Transverse colon (tissue), 4 donors: Measurements from ENCODE around the gene GALM. TPM values are rescaled to one million over a fixed set of nuclear protein-coding genes. Genes with fewer than 3 reads are reported as not detected.
A peak's percentile ranks its signal among the peaks of the same experiment; 100 is the strongest.

Source experiments
- DNase-seq: peaks from one replicate; pipeline ENCODE4 v3.0.0-alpha.2; 2019
- H3K27ac ChIP-seq, 4 donors: fragments of 200-600 bp; sonication (generic); 2 replicates each; pipeline ENCODE4 v1.5.1; 2016 to 2018; ENCODE audit warnings: inconsistent platforms in 4 of 4
- H3K27me3 ChIP-seq: fragments of 200-600 bp; sonication (generic); 2 replicates; pipeline ENCODE4 v1.5.1; 2017; ENCODE audit warnings: inconsistent platforms
- H3K36me3 ChIP-seq, 4 donors: fragments of 200-600 bp; sonication (generic); 2 replicates each; pipeline ENCODE4 v1.5.1; 2017 to 2019; ENCODE audit warnings: inconsistent platforms in 4 of 4
- H3K4me1 ChIP-seq, 4 donors: fragments of 200-600 bp; sonication (generic); 2 replicates each; pipeline ENCODE4 v1.5.1; 2017 to 2020; ENCODE audit warnings: inconsistent platforms in 4 of 4
- H3K4me3 ChIP-seq, 4 donors: fragments of 200-600 bp; sonication (generic); 1 replicate in 1 of 4; 2 replicates in 3 of 4; pipeline versions ENCODE4 v1.5.1 to v1.6.1; 2017 to 2019; ENCODE audit warnings: inconsistent platforms in 4 of 4
- H3K9me3 ChIP-seq, 2 donors: fragments of 200-600 bp; sonication (generic); 2 replicates each; pipeline ENCODE4 v1.5.1; 2017 to 2019; ENCODE audit warnings: inconsistent platforms in 2 of 2
- EP300 ChIP-seq: sonication (generic); formaldehyde crosslinking; IDR thresholded peaks from one replicate; pipeline ENCODE4 v1.6.1; 2017; ENCODE audit warnings: antibody characterized with exemption, low read depth
- POLR2A ChIP-seq: fragments of 450-650 bp; IDR thresholded peaks from one replicate; pipeline ENCODE4 v1.6.1; 2016; ENCODE audit warnings: antibody characterized with exemption, mild to moderate bottlenecking, moderate library complexity
- POLR2AphosphoS5 ChIP-seq, 3 donors: sonication (generic); formaldehyde crosslinking; IDR thresholded peaks; one replicate each; pipeline ENCODE4 v1.6.1; 2016; ENCODE audit warnings: antibody characterized with exemption in 3 of 3
- WGBS, 2 donors: methylation state at CpG; one replicate each; pipeline ENCODE4 v1.1.5; 2018; ENCODE audit warnings: low coverage in 1 of 2; 5-methylcytosine and 5-hydroxymethylcytosine counted together
- in situ Hi-C, 4 donors: fragments of 200-750 bp; cut with MboI; loops; one replicate each; pipeline versions ENCODE4 v1.15.0 to v1.15.1; 2017; ENCODE audit warnings: low sequenced_read_pairs in 3 of 4, low pct_ligation_motif_present in 1 of 4, low pct_unique_long_range_greater_than_20kb in 1 of 4
- intact Hi-C: fragments of 100-400 bp; cut with DNase I; formaldehyde crosslinking; loops from one replicate; pipeline ENCODE4 v1.15.1; 2023; ENCODE audit warnings: low total_unique reads
- total RNA-seq, 4 donors: library from RNA; depleted of rRNA; stranded (reverse); fragments of >200 nt; gene quantifications; one replicate each; pipeline ENCODE4 v1.1.0, GENCODE V29; 2016
- TF ChIP-seq, protein P1 (sequence below), 5 experiments: fragments of 200-600 bp in 3 of 5; fragments of 450-650 bp in 2 of 5; sonication (generic) in 3 of 5; IDR thresholded peaks; 1 replicate in 2 of 5; 2 replicates in 3 of 5; pipeline ENCODE4 v1.5.1; 2016 to 2017; ENCODE audit warnings: antibody characterized with exemption in 5 of 5, inconsistent platforms in 3 of 5, mild to moderate bottlenecking in 2 of 5, moderate library complexity in 1 of 5

GALM gene
- total RNA-seq, 4 donors from 2014 or later: 35.5 to 80.6 (median 70.9) TPM

GRCh38 chr2:38750011-38750890 lies 84.3 kb downstream of the GALM start:
- in situ Hi-C loops (no loop called here), intact Hi-C loops (no loop called here)
- Histone ChIP-seq H3K4me3 (peak overlapping the region; percentile 75 to 90 (median 78)), H3K9me3 (no peaks in the 10 kb centered on the region), H3K4me1 (peaks cover 22 to 53% (median 40%) of the 10 kb centered on the region in 4 donors), H3K27me3 (no peaks in the 10 kb centered on the region), H3K27ac (peak overlapping the region; percentile 97 to 99 (median 98)), H3K36me3 (peaks cover 0 to 42% (median 20%) of the 10 kb centered on the region in 4 donors)
- WGBS, 2 donors: 0 to 1% methylated on average over 6 to 59 of the region's 59 CpGs
- TF ChIP-seq EP300 (no peak), POLR2AphosphoS5 (IDR thresholded peaks at IDR 0.05) (peak in 1 of 3 donors; percentile 51)
- TF ChIP-seq, protein P1, sequence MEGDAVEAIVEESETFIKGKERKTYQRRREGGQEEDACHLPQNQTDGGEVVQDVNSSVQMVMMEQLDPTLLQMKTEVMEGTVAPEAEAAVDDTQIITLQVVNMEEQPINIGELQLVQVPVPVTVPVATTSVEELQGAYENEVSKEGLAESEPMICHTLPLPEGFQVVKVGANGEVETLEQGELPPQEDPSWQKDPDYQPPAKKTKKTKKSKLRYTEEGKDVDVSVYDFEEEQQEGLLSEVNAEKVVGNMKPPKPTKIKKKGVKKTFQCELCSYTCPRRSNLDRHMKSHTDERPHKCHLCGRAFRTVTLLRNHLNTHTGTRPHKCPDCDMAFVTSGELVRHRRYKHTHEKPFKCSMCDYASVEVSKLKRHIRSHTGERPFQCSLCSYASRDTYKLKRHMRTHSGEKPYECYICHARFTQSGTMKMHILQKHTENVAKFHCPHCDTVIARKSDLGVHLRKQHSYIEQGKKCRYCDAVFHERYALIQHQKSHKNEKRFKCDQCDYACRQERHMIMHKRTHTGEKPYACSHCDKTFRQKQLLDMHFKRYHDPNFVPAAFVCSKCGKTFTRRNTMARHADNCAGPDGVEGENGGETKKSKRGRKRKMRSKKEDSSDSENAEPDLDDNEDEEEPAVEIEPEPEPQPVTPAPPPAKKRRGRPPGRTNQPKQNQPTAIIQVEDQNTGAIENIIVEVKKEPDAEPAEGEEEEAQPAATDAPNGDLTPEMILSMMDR (IDR thresholded peaks at IDR 0.05): no peak
- peak; percentile 72 for DNase-seq

DNA sequence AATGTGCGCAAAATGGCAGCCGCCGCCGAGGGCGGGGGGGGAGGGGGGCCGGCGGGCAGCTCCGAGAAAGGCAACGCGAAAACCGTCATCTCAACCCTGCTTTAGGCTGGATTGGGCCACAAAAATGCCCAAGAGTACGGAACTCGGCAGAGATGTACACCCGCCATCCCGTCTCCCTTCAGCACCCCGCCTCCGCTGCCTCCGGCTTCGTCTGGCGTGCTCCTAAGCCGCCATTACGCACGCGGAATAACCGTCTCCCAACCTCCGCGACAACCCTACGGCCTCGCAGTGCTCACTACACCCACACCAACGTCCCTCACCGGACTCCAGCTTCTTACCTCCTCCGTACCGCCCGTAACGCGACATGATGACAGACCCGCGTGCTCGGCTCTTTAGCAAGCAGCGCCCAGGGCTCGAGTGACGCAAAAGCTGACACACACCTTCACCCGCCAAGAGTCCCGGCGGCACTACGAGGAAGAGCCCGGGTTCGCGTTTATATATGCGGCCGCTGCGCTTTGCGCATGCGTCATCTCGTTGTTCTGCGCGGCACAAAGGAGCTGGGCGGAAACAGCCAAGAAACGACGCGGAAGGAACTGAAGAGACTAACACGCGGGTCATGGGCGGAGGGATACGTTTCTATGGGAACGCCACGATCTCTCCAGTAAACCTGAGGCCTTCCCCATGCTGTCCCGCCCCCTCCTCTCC lies 85.1 kb downstream of the GALM start, which contains the start of gene SRSF7:
SRSF7 (minus strand) TSS at position 471 of the 705 bp plus-strand sequence; CDS start at position 366, 105 bp downstream.
- in situ Hi-C loops (no loop called here), intact Hi-C loops (no loop called here)
- TF ChIP-seq POLR2AphosphoS5 (IDR thresholded peaks at IDR 0.05) (peak; percentile 100), EP300 (peak; percentile 43), POLR2A (peak; percentile 100)
- TF ChIP-seq, protein P1 (IDR thresholded peaks at IDR 0.05): peak in 3 of 5 experiments; percentile 15 to 22 (median 17)
- Histone ChIP-seq H3K27me3 (no peaks in the 10 kb centered on the region), H3K4me1 (peaks cover 22 to 45% (median 36%) of the 10 kb centered on the region in 4 donors), H3K27ac (peak within 1 kb of the TSS; percentile 97 to 99 (median 98)), H3K9me3 (no peaks in the 10 kb centered on the region), H3K4me3 (peak within 1 kb of the TSS; percentile 75 to 90 (median 78)), H3K36me3 (peaks cover 0 to 34% (median 16%) of the 10 kb centered on the region in 4 donors)
- 0 to 1% methylated on average over 17 to 68 of the region's 68 CpGs for WGBS, 2 donors
- DNase-seq: peak; percentile 97

- peaks cover 20 to 39% (median 32%) of the 10 kb centered on the region in 4 donors for H3K4me1 ChIP-seq
- H3K27ac ChIP-seq: peak overlapping the region; percentile 97 to 99 (median 98)
- H3K27me3 ChIP-seq: no peaks in the 10 kb centered on the region
- DNase-seq: no peak
- peaks cover 0 to 27% (median 12%) of the 10 kb centered on the region in 4 donors for H3K36me3 ChIP-seq
- TF ChIP-seq POLR2AphosphoS5 (IDR thresholded peaks at IDR 0.05) (no peak), POLR2A (no peak), EP300 (no peak)
- TF ChIP-seq, protein P1 (IDR thresholded peaks at IDR 0.05): no peak
- H3K9me3 ChIP-seq: no peaks in the 10 kb centered on the region
- in situ Hi-C loops (no loop called here), intact Hi-C loops (no loop called here)
- H3K4me3 ChIP-seq: peak overlapping the region; percentile 22 to 90 (median 76)
- WGBS, 2 donors: 20 to 39% methylated on average over 5 to 18 of the region's 18 CpGs
Observed at GRCh38 chr2:38751596-38752410, 85.9 kb downstream of the GALM start.
